Measurements from ENCODE around the gene MRPL22. TPM values are rescaled to one million over a fixed set of nuclear protein-coding genes. Genes with fewer than 3 reads are reported as not detected.

The MRPL22 gene
- total RNA-seq, 2 donors from 2014 or later = 25.4 to 30.1 TPM

DNA sequence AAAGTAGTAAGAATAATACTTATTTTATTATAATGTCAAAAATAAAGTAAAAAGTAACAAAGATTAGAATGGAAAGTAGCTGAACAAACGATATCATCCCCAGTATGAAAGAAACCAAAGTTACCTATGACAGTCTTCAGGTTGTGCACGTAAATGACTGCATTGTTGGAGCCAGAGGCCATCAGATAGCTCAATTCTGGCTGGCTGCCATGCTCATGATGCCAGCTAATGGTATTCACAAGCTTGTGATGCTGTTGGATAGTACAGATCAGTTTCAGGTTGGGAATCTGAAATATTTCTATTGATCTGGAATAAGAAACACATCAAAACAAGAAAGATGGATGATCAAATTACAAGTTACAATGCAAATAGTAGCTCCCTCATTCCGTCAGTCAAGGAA is 24.0 kb upstream of the MRPL22 start:
- Histone ChIP-seq H3K9me3 (no peaks in the 10 kb centered on the region), H3K27me3 (no peaks in the 10 kb centered on the region), H3K36me3 (peaks cover 81% of the 10 kb centered on the region), H3K4me1 (no peaks in the 10 kb centered on the region), H3K4me3 (no peak overlapping the region), H3K27ac (no peak overlapping the region)
- DNase-seq (ENCODE audit: low spot score) = no peak
- TF ChIP-seq, protein P1, sequence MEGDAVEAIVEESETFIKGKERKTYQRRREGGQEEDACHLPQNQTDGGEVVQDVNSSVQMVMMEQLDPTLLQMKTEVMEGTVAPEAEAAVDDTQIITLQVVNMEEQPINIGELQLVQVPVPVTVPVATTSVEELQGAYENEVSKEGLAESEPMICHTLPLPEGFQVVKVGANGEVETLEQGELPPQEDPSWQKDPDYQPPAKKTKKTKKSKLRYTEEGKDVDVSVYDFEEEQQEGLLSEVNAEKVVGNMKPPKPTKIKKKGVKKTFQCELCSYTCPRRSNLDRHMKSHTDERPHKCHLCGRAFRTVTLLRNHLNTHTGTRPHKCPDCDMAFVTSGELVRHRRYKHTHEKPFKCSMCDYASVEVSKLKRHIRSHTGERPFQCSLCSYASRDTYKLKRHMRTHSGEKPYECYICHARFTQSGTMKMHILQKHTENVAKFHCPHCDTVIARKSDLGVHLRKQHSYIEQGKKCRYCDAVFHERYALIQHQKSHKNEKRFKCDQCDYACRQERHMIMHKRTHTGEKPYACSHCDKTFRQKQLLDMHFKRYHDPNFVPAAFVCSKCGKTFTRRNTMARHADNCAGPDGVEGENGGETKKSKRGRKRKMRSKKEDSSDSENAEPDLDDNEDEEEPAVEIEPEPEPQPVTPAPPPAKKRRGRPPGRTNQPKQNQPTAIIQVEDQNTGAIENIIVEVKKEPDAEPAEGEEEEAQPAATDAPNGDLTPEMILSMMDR (IDR thresholded peaks at IDR 0.05) = no peak

DNA sequence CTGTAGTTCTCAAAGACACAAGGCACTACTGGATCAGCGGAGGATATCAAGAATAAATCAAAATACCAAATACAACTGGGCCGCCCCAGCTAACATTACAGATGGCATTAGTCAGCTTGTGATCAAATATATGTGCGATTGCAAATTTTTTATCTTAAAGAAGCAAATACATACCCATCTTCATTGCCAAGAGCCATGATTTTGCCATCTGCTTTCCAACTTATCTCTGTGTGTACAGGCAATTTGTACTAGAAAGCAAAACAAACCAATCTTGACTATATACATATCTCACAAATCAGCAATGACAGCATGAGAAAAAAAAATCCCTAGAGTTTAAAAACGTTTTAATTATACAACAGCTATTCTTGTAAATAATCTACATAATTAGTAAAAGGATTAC is 23.1 kb upstream of the MRPL22 start:
- Histone ChIP-seq H3K27me3 (no peaks in the 10 kb centered on the region), H3K4me1 (no peaks in the 10 kb centered on the region), H3K27ac (no peak overlapping the region), H3K36me3 (peaks cover 81% of the 10 kb centered on the region), H3K9me3 (no peaks in the 10 kb centered on the region), H3K4me3 (no peak overlapping the region)
- DNase-seq (ENCODE audit: low spot score) = no peak
- TF ChIP-seq, protein P1 (IDR thresholded peaks at IDR 0.05) = no peak

DNA sequence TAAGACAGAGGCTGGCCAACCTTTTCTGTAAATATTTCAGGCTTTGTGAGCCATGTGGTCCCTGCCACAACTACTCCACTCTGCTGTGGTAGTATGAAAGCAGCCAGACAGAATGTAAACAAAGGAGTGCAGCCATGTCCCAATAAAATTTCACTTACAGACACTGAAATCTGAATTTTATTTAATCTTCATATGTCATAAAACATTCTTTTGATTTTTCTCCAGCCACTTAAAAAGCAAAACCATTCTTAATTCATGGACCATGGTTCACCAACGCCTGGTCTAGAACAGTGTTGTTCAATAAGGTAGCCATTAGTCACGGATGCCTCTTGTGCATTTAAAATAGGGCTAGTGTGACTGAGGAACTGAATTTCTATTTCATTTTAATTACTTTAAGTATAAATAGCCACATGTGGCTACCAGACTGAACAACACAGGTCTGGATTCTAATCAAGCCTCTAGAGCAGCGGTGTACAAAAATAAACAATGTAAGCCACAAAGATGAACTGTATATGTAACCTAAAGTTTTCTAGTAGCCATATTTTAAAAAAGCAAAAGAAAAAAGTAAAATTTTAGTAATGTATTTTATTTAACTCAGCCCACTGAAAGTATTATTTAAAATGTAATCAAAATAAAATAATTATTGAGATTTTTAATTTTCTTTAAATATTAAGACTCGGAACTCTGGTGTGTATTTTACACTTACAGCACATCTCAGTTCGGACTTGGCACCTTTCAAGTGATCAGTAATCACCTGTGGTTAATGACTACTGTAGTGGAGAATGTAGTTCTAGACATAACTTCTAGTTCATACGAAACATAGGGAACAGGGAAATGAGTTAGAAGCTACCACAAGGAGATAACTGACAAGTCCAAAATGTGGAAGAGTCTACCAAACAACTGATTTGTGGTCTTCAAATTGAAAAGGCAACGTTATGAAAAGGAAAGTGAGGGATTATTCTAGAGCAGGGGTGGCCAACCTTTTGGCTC is 17.1 kb upstream of the MRPL22 start:
- peaks cover 84% of the 10 kb centered on the region for H3K36me3 ChIP-seq
- no peaks in the 10 kb centered on the region for H3K9me3 ChIP-seq
- H3K27me3 ChIP-seq = no peaks in the 10 kb centered on the region
- DNase-seq (ENCODE audit: low spot score) = no peak
- TF ChIP-seq, protein P1 (IDR thresholded peaks at IDR 0.05) = no peak
- H3K4me1 ChIP-seq = no peaks in the 10 kb centered on the region
- no peak overlapping the region for H3K4me3 ChIP-seq
- no peak overlapping the region for H3K27ac ChIP-seq

DNA sequence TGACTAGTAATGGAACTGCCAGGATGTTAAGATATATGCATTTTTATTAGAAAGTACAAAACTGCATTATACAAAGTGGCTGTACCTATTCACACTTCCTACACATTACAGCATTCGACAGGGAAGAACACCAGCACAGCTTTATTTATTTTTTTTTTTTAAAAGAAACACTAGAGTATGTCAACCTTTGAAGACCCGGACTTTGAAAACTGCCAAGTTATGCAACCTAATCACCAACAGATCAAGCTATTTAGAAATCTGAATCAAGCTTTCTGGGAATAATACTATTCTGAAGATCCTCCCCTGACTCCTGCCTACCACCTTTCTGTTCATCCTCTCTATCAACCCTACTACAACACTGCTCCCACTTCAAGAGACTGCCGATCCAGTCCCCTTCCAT is 7.3 kb upstream of the MRPL22 start:
- TF ChIP-seq, protein P1 (IDR thresholded peaks at IDR 0.05) = no peak
- Histone ChIP-seq H3K4me1 (peaks cover 0 to 17% of the 10 kb centered on the region in 2 donors), H3K9me3 (no peaks in the 10 kb centered on the region), H3K27ac (no peak overlapping the region), H3K36me3 (peaks cover 38% of the 10 kb centered on the region), H3K27me3 (no peaks in the 10 kb centered on the region), H3K4me3 (no peak overlapping the region)
- DNase-seq (ENCODE audit: low spot score) = no peak

DNA sequence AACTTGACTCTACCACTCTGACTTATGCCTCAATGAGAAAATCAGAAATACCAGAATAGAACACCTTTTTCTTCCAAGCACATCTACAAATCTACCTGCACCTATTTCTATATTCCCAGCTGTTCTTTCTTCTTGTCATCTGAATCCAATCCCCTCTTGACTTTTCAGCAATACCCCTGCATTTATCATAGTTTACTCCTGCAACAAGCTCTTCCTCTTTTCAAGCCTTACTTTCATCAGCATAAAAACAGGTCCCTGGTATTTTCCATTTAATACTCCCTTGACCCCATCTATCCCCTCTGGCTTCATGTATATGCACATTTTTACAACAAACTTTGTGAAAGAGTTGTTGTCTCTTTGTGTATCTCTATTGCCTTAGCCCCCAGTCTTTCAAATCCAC is 6.0 kb upstream of the MRPL22 start:
- Histone ChIP-seq H3K27me3 (no peaks in the 10 kb centered on the region), H3K36me3 (peaks cover 35% of the 10 kb centered on the region), H3K9me3 (no peaks in the 10 kb centered on the region), H3K4me1 (peaks cover 0 to 18% of the 10 kb centered on the region in 2 donors), H3K4me3 (no peak overlapping the region), H3K27ac (no peak overlapping the region)
- no peak for DNase-seq (ENCODE audit: low spot score)
- TF ChIP-seq, protein P1 (IDR thresholded peaks at IDR 0.05) = no peak

Measured in right atrium auricular region (tissue), 2 donors.